GM12878 (cell line): Measurements from ENCODE around the gene MAP7. TPM values are rescaled to one million over a fixed set of nuclear protein-coding genes. Genes with fewer than 3 reads are reported as not detected.

Source experiments
- CHD4 ChIP-seq: fragments of 200-600 bp; sonication (generic); IDR thresholded peaks from 2 replicates; pipeline ENCODE4 v1.6.1; 2016; ENCODE audit warnings: mild to moderate bottlenecking
- NFIC ChIP-seq: IDR thresholded peaks from 2 replicates; pipeline ENCODE4 v1.6.1; 2012; ENCODE audit warnings: low read depth, mild to moderate bottlenecking, inconsistent platforms, low read length, moderate library complexity
- POU2F2 ChIP-seq: IDR thresholded peaks from 3 replicates; pipeline ENCODE4 v1.6.1; 2011; ENCODE audit warnings: low read depth, mild to moderate bottlenecking, low read length, borderline replicate concordance
- RAD21 ChIP-seq: IDR thresholded peaks from 2 replicates; pipeline ENCODE4 v1.6.1; 2011; ENCODE audit warnings: mild to moderate bottlenecking, low read depth, low read length, moderate library complexity; ENCODE audit not compliant: insufficient read depth
- SIX5 ChIP-seq: IDR thresholded peaks from 2 replicates; pipeline ENCODE4 v1.6.1; 2011; ENCODE audit warnings: mild to moderate bottlenecking, low read depth, low read length, moderate library complexity; ENCODE audit not compliant: severe bottlenecking
- SREBF2 ChIP-seq: IDR thresholded peaks from 2 replicates; pipeline ENCODE4 v1.6.1; 2012; ENCODE audit warnings: mild to moderate bottlenecking, low read length
- STAT3 ChIP-seq: IDR thresholded peaks from 2 replicates; pipeline ENCODE4 v1.6.1; 2011; ENCODE audit warnings: low read depth, low read length, improper control_type of control experiment
- polyA plus RNA-seq, 11 experiments: library from polyadenylated mRNA; depleted of rRNA in 4 of 11; unstranded in 6 of 11; stranded (reverse) in 5 of 11; fragments of >200 nt; fragmentation: Nextera tagmentation in 4 of 11; fragmentation: Illumina TruSeq in 1 of 11; extraction: Ambion mirVana in 4 of 11; extraction: Trizol in 1 of 11; gene quantifications; 1 replicate in 1 of 11; 2 replicates in 10 of 11; pipeline versions ENCODE4 v1.2.1 to v1.2.3, GENCODE V29; 2011 to 2016; ENCODE audit warnings: inconsistent platforms in 2 of 11, missing spikeins in 2 of 11, low read depth in 1 of 11
- total RNA-seq, 4 experiments: library from RNA; depleted of rRNA in 3 of 4; stranded (reverse); fragments of >200 nt in 3 of 4; fragmentation: Illumina TruSeq in 1 of 4; extraction: Trizol in 1 of 4; gene quantifications; 2 replicates each; pipeline versions ENCODE4 v1.2.1 to v1.2.3, GENCODE V29; 2013 to 2021
- TF ChIP-seq, protein P1 (sequence below): fragments of 450-650 bp; IDR thresholded peaks from 2 replicates; pipeline ENCODE4 v1.6.1; 2017; ENCODE audit warnings: mild to moderate bottlenecking, moderate library complexity
- TF ChIP-seq, protein P2 (sequence below): fragments of 450-650 bp; IDR thresholded peaks from 2 replicates; pipeline ENCODE4 v1.6.1; 2017; ENCODE audit warnings: antibody characterized with exemption, mild to moderate bottlenecking, moderate library complexity

The MAP7 gene
- total and polyA plus RNA-seq, 10 of the 15 experiments (the other 5 are each of a cell fraction or from before 2014, with no cell fraction given): 0.04 to 0.17 (median 0.08) TPM; not detected in 2

DNA sequence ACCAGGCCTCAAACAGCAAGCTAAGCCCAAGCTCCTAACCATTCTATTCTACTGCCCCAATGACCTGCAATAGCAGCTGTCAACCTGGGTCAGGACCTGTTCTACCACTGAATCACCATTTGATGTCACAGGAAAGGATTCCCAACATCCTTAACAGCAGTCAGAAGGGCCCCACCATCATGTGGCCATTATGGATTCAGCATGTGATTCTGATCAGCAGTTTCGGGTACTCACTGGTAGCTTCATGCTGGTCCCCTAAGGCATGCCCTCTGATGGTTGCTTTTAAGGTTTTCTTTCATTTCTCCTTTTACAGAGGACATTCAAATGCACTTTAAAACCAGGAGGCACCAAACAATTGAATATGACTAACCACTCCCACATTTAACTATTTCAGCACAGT, 37.3 kb upstream of the MAP7 start (continued):
- TF ChIP-seq, protein P1, sequence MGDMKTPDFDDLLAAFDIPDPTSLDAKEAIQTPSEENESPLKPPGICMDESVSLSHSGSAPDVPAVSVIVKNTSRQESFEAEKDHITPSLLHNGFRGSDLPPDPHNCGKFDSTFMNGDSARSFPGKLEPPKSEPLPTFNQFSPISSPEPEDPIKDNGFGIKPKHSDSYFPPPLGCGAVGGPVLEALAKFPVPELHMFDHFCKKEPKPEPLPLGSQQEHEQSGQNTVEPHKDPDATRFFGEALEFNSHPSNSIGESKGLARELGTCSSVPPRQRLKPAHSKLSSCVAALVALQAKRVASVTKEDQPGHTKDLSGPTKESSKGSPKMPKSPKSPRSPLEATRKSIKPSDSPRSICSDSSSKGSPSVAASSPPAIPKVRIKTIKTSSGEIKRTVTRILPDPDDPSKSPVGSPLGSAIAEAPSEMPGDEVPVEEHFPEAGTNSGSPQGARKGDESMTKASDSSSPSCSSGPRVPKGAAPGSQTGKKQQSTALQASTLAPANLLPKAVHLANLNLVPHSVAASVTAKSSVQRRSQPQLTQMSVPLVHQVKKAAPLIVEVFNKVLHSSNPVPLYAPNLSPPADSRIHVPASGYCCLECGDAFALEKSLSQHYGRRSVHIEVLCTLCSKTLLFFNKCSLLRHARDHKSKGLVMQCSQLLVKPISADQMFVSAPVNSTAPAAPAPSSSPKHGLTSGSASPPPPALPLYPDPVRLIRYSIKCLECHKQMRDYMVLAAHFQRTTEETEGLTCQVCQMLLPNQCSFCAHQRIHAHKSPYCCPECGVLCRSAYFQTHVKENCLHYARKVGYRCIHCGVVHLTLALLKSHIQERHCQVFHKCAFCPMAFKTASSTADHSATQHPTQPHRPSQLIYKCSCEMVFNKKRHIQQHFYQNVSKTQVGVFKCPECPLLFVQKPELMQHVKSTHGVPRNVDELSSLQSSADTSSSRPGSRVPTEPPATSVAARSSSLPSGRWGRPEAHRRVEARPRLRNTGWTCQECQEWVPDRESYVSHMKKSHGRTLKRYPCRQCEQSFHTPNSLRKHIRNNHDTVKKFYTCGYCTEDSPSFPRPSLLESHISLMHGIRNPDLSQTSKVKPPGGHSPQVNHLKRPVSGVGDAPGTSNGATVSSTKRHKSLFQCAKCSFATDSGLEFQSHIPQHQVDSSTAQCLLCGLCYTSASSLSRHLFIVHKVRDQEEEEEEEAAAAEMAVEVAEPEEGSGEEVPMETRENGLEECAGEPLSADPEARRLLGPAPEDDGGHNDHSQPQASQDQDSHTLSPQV: no peak
- TF ChIP-seq STAT3 (no peak), SIX5 (no peak), CHD4 (no peak), POU2F2 (no peak), SREBF2 (no peak), NFIC (no peak), RAD21 (no peak)
- TF ChIP-seq, protein P2, sequence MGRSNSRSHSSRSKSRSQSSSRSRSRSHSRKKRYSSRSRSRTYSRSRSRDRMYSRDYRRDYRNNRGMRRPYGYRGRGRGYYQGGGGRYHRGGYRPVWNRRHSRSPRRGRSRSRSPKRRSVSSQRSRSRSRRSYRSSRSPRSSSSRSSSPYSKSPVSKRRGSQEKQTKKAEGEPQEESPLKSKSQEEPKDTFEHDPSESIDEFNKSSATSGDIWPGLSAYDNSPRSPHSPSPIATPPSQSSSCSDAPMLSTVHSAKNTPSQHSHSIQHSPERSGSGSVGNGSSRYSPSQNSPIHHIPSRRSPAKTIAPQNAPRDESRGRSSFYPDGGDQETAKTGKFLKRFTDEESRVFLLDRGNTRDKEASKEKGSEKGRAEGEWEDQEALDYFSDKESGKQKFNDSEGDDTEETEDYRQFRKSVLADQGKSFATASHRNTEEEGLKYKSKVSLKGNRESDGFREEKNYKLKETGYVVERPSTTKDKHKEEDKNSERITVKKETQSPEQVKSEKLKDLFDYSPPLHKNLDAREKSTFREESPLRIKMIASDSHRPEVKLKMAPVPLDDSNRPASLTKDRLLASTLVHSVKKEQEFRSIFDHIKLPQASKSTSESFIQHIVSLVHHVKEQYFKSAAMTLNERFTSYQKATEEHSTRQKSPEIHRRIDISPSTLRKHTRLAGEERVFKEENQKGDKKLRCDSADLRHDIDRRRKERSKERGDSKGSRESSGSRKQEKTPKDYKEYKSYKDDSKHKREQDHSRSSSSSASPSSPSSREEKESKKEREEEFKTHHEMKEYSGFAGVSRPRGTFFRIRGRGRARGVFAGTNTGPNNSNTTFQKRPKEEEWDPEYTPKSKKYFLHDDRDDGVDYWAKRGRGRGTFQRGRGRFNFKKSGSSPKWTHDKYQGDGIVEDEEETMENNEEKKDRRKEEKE: no peak
